IMR-90 (cell line): ENCODE data around the gene DSG1. TPM values are rescaled to one million over a fixed set of nuclear protein-coding genes. Genes with fewer than 3 reads are reported as not detected.

Experiments
- ATAC-seq: fragments of 200-7000 bp; cut with Tn5 transposase; 2 replicates; pipeline ENCODE4 v1.9.1; 2020; ENCODE audit warnings: low read depth, mild to moderate bottlenecking, moderate library complexity
- BruUV-seq: library from RNA; stranded (reverse); fragments of 400-500 nt; replicated peaks from 2 replicates; lab custom pipeline; 2021; lab: Mats Ljungman, UMichigan
- CTCF ChIA-PET: fragments of 300-600 bp; formaldehyde crosslinking; extraction: SDS; loops from one replicate; lab custom pipeline; 2021; ENCODE audit warnings: antibody characterized with exemption; lab: Yijun Ruan, JAX
- POLR2A ChIA-PET: fragments of 300-600 bp; sonication (Branson Sonifier 250); formaldehyde crosslinking; loops from one replicate; lab custom pipeline; 2022; ENCODE audit warnings: antibody characterized with exemption; ENCODE audit not compliant: unreplicated experiment; lab: Charles Lee
- DNase-seq: peaks from one replicate; pipeline ENCODE4 v3.0.0; 2013
- H2AFZ ChIP-seq: replicated peaks from 2 replicates; pipeline ENCODE3; 2013; ENCODE audit warnings: low read length, mild to moderate bottlenecking; ENCODE audit not compliant: poor library complexity
- H2AK5ac ChIP-seq: 2 replicates; pipeline ENCODE4 v1.6.1; 2013; ENCODE audit warnings: low read depth, low read length, inconsistent platforms
- H2AK9ac ChIP-seq: replicated peaks from 2 replicates; pipeline ENCODE3; 2013; ENCODE audit warnings: mild to moderate bottlenecking, low read depth, low read length, moderate library complexity; ENCODE audit not compliant: poor library complexity
- H2BK120ac ChIP-seq: 2 replicates; pipeline ENCODE4 v1.6.1; 2013; ENCODE audit warnings: low read depth, low read length, inconsistent platforms
- H2BK15ac ChIP-seq: 3 replicates; pipeline ENCODE4 v1.6.1; 2013; ENCODE audit warnings: low read depth, low read length, inconsistent platforms
- H2BK20ac ChIP-seq: 2 replicates; pipeline ENCODE4 v1.6.1; 2013; ENCODE audit warnings: low read depth, mild to moderate bottlenecking, inconsistent platforms, low read length, moderate library complexity
- H2BK5ac ChIP-seq: 2 replicates; pipeline ENCODE4 v1.6.1; 2013; ENCODE audit warnings: mild to moderate bottlenecking, low read depth, low read length, inconsistent platforms; ENCODE audit not compliant: poor library complexity, severe bottlenecking
- H3K14ac ChIP-seq: replicated peaks from 2 replicates; pipeline ENCODE4 v1.6.1; 2013; ENCODE audit warnings: low read depth, low read length, inconsistent platforms
- H3K18ac ChIP-seq: 2 replicates; pipeline ENCODE4 v1.6.1; 2013; ENCODE audit warnings: low read depth, low read length, control low read depth
- H3K23ac ChIP-seq: 2 replicates; pipeline ENCODE4 v1.6.1; 2013; ENCODE audit warnings: low read depth, low read length, inconsistent platforms
- H3K27ac ChIP-seq: 2 replicates; pipeline ENCODE4 v1.5.1; 2013; ENCODE audit warnings: mild to moderate bottlenecking, control low read depth, low read length; ENCODE audit not compliant: insufficient read depth
- H3K27me3 ChIP-seq: 2 replicates; pipeline ENCODE4 v1.6.1; 2013; ENCODE audit warnings: low read length; ENCODE audit not compliant: control insufficient read depth, insufficient read depth
- H3K36me3 ChIP-seq: 2 replicates; pipeline ENCODE4 v1.6.1; 2013; ENCODE audit warnings: low read length, mixed read lengths; ENCODE audit not compliant: control insufficient read depth, insufficient read depth
- H3K4ac ChIP-seq: 2 replicates; pipeline ENCODE4 v1.6.1; 2013; ENCODE audit warnings: low read depth, low read length, inconsistent platforms
- H3K4me1 ChIP-seq: 2 replicates; pipeline ENCODE4 v1.6.1; 2013; ENCODE audit warnings: low read length, mixed read lengths; ENCODE audit not compliant: control insufficient read depth, insufficient read depth
- H3K4me2 ChIP-seq: 2 replicates; pipeline ENCODE4 v1.6.1; 2013; ENCODE audit warnings: low read depth, mild to moderate bottlenecking, control low read depth, low read length, moderate library complexity
- H3K4me3 ChIP-seq: 2 replicates; pipeline ENCODE4 v1.5.1; 2013; ENCODE audit warnings: low read depth, mild to moderate bottlenecking, control low read depth, low read length, moderate library complexity; ENCODE audit not compliant: insufficient read depth
- H3K56ac ChIP-seq: 2 replicates; pipeline ENCODE4 v1.6.1; 2013; ENCODE audit warnings: low read length, inconsistent platforms; ENCODE audit not compliant: insufficient read depth; ENCODE audit errors: extremely low read depth
- H3K79me1 ChIP-seq, 2 experiments: 2 replicates each; pipeline ENCODE4 v1.6.1; 2013; ENCODE audit warnings: low read length in 2 of 2, inconsistent platforms in 1 of 2, low read depth in 1 of 2
- H3K9ac ChIP-seq: 2 replicates; pipeline ENCODE4 v1.6.1; 2013; ENCODE audit warnings: low read depth, low read length, control low read depth
- H3K9me1 ChIP-seq: 2 replicates; pipeline ENCODE4 v1.6.1; 2013; ENCODE audit warnings: low read length, inconsistent platforms; ENCODE audit not compliant: insufficient read depth
- H3K9me3 ChIP-seq: 2 replicates; pipeline ENCODE4 v1.6.1; 2013; ENCODE audit warnings: low read length; ENCODE audit not compliant: control insufficient read depth, insufficient read depth
- H4K20me1 ChIP-seq: 2 replicates; pipeline ENCODE4 v1.6.1; 2013; ENCODE audit warnings: low read length, inconsistent platforms; ENCODE audit not compliant: insufficient read depth
- H4K5ac ChIP-seq: 2 replicates; pipeline ENCODE4 v1.6.1; 2013; ENCODE audit warnings: mild to moderate bottlenecking, low read depth, low read length, control low read depth
- H4K8ac ChIP-seq, 2 experiments: 2 replicates each; pipeline ENCODE4 v1.6.1; 2013; ENCODE audit warnings: low read depth in 2 of 2, low read length in 2 of 2, control low read depth in 1 of 2, inconsistent platforms in 1 of 2
- H4K91ac ChIP-seq: 2 replicates; pipeline ENCODE4 v1.6.1; 2013; ENCODE audit warnings: low read depth, low read length, inconsistent platforms; ENCODE audit not compliant: insufficient read depth
- CEBPB ChIP-seq: IDR thresholded peaks from 2 replicates; pipeline ENCODE4 v1.6.1; 2012; ENCODE audit warnings: low read depth, low read length, improper control_type of control experiment
- FOS ChIP-seq: fragments of 150-350 bp; IDR thresholded peaks from 2 replicates; pipeline ENCODE4 v1.6.1; 2016; ENCODE audit warnings: low read depth, low read length
- WGBS, 2 experiments: methylation state at CpG; one replicate each; pipeline versions ENCODE4 v1.1.5 to v1.1.7; 2013; ENCODE audit warnings: missing lambda C conversion rate in 2 of 2; ENCODE audit not compliant: insufficient read length in 1 of 2; ENCODE audit errors: extremely low coverage in 2 of 2; 5-methylcytosine and 5-hydroxymethylcytosine counted together
- dilution Hi-C: fragments of 300-500 bp; cut with HindIII; formaldehyde crosslinking; loops from one replicate; pipeline ENCODE4 v1.14.3; 2018; ENCODE audit warnings: low sequenced_read_pairs; ENCODE audit not compliant: unreplicated experiment
- in situ Hi-C: fragments of 300-500 bp; cut with MboI; formaldehyde crosslinking; loops from 3 replicates; pipeline ENCODE4 v1.14.3; 2019; ENCODE audit warnings: low sequenced_read_pairs, inconsistent platforms, mixed read lengths
- intact Hi-C: fragments of 100-400 bp; cut with micrococcal nuclease; formaldehyde crosslinking; loops from 2 replicates; pipeline ENCODE4 v1.10.0; 2022
- polyA plus RNA-seq, 3 experiments: library from polyadenylated mRNA; depleted of rRNA; stranded (reverse); fragments of >200 nt; gene quantifications; 2 replicates each; pipeline ENCODE4 v1.2.3, GENCODE V29; 2012; ENCODE audit warnings: low replicate concordance in 1 of 3
- total RNA-seq: library from RNA; depleted of rRNA; stranded (reverse); fragments of >200 nt; gene quantifications from 2 replicates; pipeline ENCODE4 v1.2.3, GENCODE V29; 2012

DSG1 gene
- total and polyA plus RNA-seq, 2 of the 4 experiments (the other 2 are of a cell fraction), result not detected

- no peak for ATAC-seq
- Histone ChIP-seq H3K56ac (no peak overlapping the region), H3K27ac (no peak overlapping the region), H2BK15ac (no peak overlapping the region), H4K20me1 (no peaks in the 10 kb centered on the region), H2AK9ac (no peak overlapping the region), H3K4me2 (no peak overlapping the region), H4K91ac (no peak overlapping the region), H3K27me3 (no peaks in the 10 kb centered on the region), H4K5ac (no peak overlapping the region), H3K18ac (no peak overlapping the region), H2BK5ac (no peak overlapping the region), H3K36me3 (no peaks in the 10 kb centered on the region), H2AFZ (no peak overlapping the region), H3K9ac (no peak overlapping the region), H3K9me1 (no peaks in the 10 kb centered on the region), H2BK20ac (no peak overlapping the region), H3K79me1 (no peaks in the 10 kb centered on the region), H4K8ac (no peak overlapping the region), H3K4ac (no peak overlapping the region), H2AK5ac (no peak overlapping the region), H3K4me1 (no peaks in the 10 kb centered on the region), H3K4me3 (no peak overlapping the region), H3K9me3 (peaks cover 6% of the 10 kb centered on the region), H2BK120ac (no peak overlapping the region), H3K14ac (no peak overlapping the region), H3K23ac (no peak overlapping the region)
- dilution Hi-C loops, result no loop called here
- DNase-seq, result no peak
- ChIA-PET CTCF (no interaction called here), POLR2A (no interaction called here)
- WGBS, 2 experiments, result no CpG with 5 or more reads among the region's 8 CpGs
- TF ChIP-seq FOS (no peak), CEBPB (no peak)
- intact Hi-C loops, result no loop called here
- in situ Hi-C loops, result no loop called here
- no TSS peak for BruUV-seq
Measured at GRCh38 chr18:31354990-31355389, 37.0 kb downstream of the DSG1 start.
